ENCODE measurements around the gene METAP1D. TPM values are rescaled to one million over a fixed set of nuclear protein-coding genes. Genes with fewer than 3 reads are reported as not detected.

Gene METAP1D
- total RNA-seq, 1 experiment from 2014 or later: 12.7 TPM

DNA sequence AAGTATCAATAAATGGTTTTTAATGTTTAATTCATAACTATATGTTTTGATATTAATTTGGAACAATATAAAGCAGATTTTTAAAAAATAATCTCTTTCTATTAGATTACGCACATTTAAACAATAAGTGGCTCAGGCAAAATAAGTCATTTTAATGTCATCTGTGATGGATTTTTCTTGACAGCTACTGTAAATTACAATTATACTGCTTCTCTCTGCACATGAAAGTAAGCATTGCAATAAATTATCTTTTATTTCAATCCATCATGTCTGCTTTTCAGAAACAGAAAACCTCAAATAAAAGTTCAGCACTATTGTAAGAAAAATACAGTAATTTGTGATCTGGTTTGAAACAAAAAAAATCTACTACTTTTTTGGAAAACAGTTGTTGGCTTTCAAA is 74.5 kb downstream of the METAP1D start:
- no peak for DNase-seq (ENCODE audit: low spot score)
- intact Hi-C loops (cut with micrococcal nuclease; ENCODE audit: unreplicated experiment): no loop called here
- TF ChIP-seq EZH2 (IDR thresholded peaks at IDR 0.05; ENCODE audit: borderline replicate concordance, low read depth, low read length, poor library complexity, severe bottlenecking): no peak
- TF ChIP-seq, protein P1, sequence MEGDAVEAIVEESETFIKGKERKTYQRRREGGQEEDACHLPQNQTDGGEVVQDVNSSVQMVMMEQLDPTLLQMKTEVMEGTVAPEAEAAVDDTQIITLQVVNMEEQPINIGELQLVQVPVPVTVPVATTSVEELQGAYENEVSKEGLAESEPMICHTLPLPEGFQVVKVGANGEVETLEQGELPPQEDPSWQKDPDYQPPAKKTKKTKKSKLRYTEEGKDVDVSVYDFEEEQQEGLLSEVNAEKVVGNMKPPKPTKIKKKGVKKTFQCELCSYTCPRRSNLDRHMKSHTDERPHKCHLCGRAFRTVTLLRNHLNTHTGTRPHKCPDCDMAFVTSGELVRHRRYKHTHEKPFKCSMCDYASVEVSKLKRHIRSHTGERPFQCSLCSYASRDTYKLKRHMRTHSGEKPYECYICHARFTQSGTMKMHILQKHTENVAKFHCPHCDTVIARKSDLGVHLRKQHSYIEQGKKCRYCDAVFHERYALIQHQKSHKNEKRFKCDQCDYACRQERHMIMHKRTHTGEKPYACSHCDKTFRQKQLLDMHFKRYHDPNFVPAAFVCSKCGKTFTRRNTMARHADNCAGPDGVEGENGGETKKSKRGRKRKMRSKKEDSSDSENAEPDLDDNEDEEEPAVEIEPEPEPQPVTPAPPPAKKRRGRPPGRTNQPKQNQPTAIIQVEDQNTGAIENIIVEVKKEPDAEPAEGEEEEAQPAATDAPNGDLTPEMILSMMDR (conservative IDR thresholded peaks at IDR 0.05; ENCODE audit: low read depth, low read length): no peak
- no peaks in the 10 kb centered on the region for H3K36me3 ChIP-seq (ENCODE audit: insufficient read depth, low read length, poor library complexity, severe bottlenecking)
- no peak overlapping the region for H3K27ac ChIP-seq (ENCODE audit: low read depth, low read length, poor library complexity, severe bottlenecking)
- no peaks in the 10 kb centered on the region for H3K9me3 ChIP-seq (ENCODE audit: low read depth, low read length, poor library complexity, severe bottlenecking)
- peaks cover 48% of the 10 kb centered on the region for H3K4me1 ChIP-seq (ENCODE audit: insufficient read depth, low read length, poor library complexity, severe bottlenecking)
- no TSS peak for BruUV-seq (replicated peaks)
- ChIA-PET POLR2A (ENCODE audit: low non-redundant PET) (no interaction called here), CTCF (no interaction called here)
- no peak overlapping the region for H3K4me3 ChIP-seq (ENCODE audit: low read depth, low read length, poor library complexity, severe bottlenecking)
- H3K27me3 ChIP-seq (replicated peaks; ENCODE audit: insufficient read depth, low read depth, low read length, poor library complexity): no peaks in the 10 kb centered on the region

DNA sequence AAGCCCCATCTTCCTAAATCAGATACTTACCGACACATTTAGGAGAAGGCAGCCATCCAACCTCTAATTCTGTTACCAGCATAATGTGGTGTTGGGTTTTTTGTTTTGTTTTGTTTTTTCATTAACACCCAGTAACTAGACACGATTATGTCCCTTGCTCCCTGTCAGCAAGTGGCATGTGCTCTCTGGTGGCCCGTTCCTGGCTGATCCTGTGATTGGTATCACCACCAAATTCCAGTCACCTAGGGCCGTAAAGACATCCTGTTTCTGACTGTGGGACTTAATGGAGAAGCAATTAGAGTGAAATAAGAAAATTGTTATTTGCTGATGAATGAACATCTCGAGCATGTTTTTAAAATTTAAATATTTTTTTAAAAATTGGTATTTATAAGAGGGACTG is 79.7 kb downstream of the METAP1D start:
- DNase-seq (ENCODE audit: low spot score): no peak
- Histone ChIP-seq H3K27ac (ENCODE audit: low read depth, low read length, poor library complexity, severe bottlenecking) (no peak overlapping the region), H3K27me3 (replicated peaks; ENCODE audit: insufficient read depth, low read depth, low read length, poor library complexity) (no peaks in the 10 kb centered on the region), H3K4me3 (ENCODE audit: low read depth, low read length, poor library complexity, severe bottlenecking) (no peak overlapping the region), H3K36me3 (ENCODE audit: insufficient read depth, low read length, poor library complexity, severe bottlenecking) (no peaks in the 10 kb centered on the region), H3K4me1 (ENCODE audit: insufficient read depth, low read length, poor library complexity, severe bottlenecking) (peaks cover 27% of the 10 kb centered on the region), H3K9me3 (ENCODE audit: low read depth, low read length, poor library complexity, severe bottlenecking) (no peaks in the 10 kb centered on the region)
- BruUV-seq (replicated peaks): no TSS peak
- intact Hi-C loops (cut with micrococcal nuclease; ENCODE audit: unreplicated experiment): no loop called here
- ChIA-PET POLR2A (ENCODE audit: low non-redundant PET) (no interaction called here), CTCF (no interaction called here)
- TF ChIP-seq, protein P1 (conservative IDR thresholded peaks at IDR 0.05; ENCODE audit: low read depth, low read length): no peak
- TF ChIP-seq EZH2 (IDR thresholded peaks at IDR 0.05; ENCODE audit: borderline replicate concordance, low read depth, low read length, poor library complexity, severe bottlenecking): no peak

DNA sequence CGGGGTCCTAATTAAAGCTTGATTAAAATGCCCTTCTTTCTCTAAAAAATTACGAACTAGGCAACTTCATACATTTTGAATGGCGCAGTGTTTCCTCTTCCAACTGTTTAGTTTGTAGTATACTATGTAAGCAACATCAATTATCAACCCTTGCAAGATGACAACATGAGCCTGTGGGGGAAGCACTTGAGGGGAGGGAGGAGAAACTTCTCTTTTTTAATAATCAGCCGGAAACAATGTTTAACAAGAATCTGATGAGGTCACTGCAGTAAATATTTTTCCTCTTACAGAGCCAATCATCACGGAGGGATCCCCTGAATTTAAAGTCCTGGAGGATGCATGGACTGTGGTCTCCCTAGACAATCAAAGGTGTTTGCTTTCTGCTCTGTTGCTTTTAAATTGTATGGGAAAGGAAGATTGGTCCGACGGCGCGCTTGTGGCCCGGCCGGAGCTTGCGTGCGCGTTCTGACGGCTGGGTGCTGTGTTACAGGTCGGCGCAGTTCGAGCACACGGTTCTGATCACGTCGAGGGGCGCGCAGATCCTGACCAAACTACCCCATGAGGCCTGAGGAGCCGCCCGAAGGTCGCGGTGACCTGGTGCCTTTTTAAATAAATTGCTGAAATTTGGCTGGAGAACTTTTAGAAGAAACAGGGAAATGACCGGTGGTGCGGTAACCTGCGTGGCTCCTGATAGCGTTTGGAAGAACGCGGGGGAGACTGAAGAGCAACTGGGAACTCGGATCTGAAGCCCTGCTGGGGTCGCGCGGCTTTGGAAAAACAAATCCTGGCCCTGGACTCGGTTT is 80.3 kb downstream of the METAP1D start:
- CTCF ChIA-PET: no interaction called here

More for the DNA sequence above, 80.3 kb downstream of the METAP1D start:
- no peak for TF ChIP-seq EZH2 (IDR thresholded peaks at IDR 0.05; ENCODE audit: borderline replicate concordance, low read depth, low read length, poor library complexity, severe bottlenecking)
- TF ChIP-seq, protein P1 (conservative IDR thresholded peaks at IDR 0.05; ENCODE audit: low read depth, low read length): no peak
- intact Hi-C loops (cut with micrococcal nuclease; ENCODE audit: unreplicated experiment): no loop called here
- no peak overlapping the region for H3K4me3 ChIP-seq (ENCODE audit: low read depth, low read length, poor library complexity, severe bottlenecking)
- H3K27me3 ChIP-seq (replicated peaks; ENCODE audit: insufficient read depth, low read depth, low read length, poor library complexity): no peaks in the 10 kb centered on the region
- H3K27ac ChIP-seq (ENCODE audit: low read depth, low read length, poor library complexity, severe bottlenecking): no peak overlapping the region
- H3K4me1 ChIP-seq (ENCODE audit: insufficient read depth, low read length, poor library complexity, severe bottlenecking): peaks cover 20% of the 10 kb centered on the region
- no peaks in the 10 kb centered on the region for H3K36me3 ChIP-seq (ENCODE audit: insufficient read depth, low read length, poor library complexity, severe bottlenecking)
- peak; percentile 49 for DNase-seq (ENCODE audit: low spot score)
- POLR2A ChIA-PET (ENCODE audit: low non-redundant PET): no interaction called here
- no TSS peak for BruUV-seq (replicated peaks)
- H3K9me3 ChIP-seq (ENCODE audit: low read depth, low read length, poor library complexity, severe bottlenecking): no peaks in the 10 kb centered on the region
